Activated gamma-delta T cell (primary cell): ENCODE data around the gene CLPTM1.
"Not testable (repeated sequence)": the region's sequence is repeated elsewhere in the genome, so short reads cannot be mapped to it uniquely, and the experiment has no call there.

Source experiments
- DNase-seq: peaks from one replicate; lab custom pipeline; 2025; lab: John Stamatoyannopoulos, UW

The CLPTM1 gene

DNA sequence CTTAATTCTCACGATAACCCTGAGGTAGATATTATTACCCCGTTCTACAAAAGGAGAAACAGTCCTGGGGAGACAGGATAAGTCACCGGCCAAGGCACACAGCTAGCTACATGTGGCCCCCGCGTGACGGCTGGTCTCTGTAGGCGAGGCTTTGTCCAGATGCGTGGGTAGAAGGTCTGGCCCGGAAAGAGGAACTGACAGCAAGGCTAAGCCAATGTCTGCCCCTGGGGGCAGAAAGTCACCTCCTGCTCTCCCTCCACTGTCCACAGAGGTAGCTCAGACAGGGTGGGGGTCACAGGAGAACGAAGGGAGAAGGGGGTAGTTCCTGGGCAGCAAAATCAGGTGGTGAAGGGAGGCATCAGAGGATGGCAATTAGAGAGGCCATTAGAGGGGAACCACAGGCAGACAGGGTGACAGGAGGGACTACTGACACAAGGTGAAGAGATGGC, 11.4 kb upstream of the CLPTM1 start:
- no peak for DNase-seq

DNA sequence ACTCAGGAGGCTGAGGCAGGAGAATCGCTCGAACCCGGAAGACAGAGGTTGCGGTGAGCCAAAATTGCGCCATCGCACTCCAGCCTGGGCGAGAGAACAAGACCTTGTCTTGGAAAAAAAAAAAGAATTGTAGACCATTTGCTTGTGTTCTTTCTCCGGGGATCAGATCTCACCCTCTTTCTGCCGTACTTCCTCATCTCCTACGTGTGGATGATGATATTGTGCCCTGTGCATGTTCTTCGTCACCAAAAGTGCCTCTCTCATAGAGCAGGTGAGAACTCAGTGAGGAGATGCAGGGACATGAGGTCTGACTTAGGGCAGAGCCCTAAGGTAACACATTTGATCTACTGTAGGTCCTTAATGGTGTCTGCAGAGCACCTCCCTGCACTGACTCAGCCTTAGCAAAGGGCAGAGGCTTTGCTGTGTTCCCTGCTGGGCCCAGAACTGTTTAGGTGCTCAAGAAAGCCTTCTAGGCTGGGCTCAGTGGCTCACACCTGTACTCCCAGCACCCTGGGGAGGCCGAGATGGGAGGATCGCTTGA, 8.1 kb upstream of the CLPTM1 start:
- DNase-seq = no peak

DNA sequence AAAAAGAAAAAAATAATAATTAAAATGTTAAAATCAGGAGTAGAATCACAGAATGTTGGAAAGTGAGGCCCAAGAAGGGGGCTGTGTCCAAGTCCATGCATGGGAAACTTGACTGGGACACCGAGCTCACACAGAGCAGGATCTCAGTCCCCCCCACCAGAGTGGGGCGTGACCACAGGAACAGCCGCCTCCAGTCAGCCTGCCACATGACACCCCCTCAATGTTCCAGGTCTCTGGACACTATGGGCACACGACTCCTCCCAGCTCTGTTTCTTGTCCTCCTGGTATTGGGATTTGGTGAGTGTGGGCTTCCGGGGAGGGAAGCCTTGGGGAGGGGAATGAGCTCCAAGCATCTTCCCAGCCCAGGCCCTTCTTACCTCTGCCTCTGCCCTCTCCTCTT, 6.9 kb upstream of the CLPTM1 start:
- DNase-seq = no peak

DNA sequence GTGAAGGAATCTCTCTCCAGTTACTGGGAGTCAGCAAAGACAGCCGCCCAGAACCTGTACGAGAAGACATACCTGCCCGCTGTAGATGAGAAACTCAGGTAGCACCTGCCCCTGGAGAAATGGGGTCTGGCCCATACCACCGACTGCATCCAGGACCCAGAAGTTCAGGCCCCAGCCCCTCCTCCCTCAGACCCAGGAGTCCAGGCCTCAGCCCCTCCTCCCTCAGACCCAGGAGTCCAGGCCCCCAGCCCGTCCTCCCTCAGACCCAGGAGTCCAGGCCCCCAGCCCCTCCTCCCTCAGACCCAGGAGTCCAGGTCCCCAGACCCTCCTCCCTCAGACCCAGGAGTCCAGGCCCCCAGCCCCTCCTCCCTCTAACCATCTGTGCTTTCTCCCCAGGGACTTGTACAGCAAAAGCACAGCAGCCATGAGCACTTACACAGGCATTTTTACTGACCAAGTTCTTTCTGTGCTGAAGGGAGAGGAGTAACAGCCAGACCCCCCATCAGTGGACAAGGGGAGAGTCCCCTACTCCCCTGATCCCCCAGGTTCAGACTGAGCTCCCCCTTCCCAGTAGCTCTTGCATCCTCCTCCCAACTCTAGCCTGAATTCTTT, 6.3 kb upstream of the CLPTM1 start:
- DNase-seq = no peak

DNA sequence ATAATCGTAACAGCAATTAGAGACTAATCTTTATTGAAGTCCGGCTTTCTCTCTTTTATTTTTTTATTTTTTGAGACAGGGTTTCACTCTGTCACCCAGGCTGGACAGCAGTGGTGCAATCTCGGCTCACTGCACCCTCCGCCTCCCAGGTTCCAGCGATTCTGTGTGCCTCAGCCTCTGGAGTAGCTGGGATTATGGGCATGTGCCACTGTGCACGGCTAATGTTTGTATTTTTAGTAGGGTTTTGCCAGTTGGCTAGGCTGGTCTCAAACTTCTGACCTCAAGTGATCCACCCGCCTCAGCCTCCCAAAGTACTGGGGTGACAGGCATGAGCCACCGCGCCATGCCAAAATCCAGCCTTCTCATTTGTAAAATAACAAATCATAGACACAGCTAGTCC, 5.6 kb upstream of the CLPTM1 start:
- DNase-seq = no peak

DNA sequence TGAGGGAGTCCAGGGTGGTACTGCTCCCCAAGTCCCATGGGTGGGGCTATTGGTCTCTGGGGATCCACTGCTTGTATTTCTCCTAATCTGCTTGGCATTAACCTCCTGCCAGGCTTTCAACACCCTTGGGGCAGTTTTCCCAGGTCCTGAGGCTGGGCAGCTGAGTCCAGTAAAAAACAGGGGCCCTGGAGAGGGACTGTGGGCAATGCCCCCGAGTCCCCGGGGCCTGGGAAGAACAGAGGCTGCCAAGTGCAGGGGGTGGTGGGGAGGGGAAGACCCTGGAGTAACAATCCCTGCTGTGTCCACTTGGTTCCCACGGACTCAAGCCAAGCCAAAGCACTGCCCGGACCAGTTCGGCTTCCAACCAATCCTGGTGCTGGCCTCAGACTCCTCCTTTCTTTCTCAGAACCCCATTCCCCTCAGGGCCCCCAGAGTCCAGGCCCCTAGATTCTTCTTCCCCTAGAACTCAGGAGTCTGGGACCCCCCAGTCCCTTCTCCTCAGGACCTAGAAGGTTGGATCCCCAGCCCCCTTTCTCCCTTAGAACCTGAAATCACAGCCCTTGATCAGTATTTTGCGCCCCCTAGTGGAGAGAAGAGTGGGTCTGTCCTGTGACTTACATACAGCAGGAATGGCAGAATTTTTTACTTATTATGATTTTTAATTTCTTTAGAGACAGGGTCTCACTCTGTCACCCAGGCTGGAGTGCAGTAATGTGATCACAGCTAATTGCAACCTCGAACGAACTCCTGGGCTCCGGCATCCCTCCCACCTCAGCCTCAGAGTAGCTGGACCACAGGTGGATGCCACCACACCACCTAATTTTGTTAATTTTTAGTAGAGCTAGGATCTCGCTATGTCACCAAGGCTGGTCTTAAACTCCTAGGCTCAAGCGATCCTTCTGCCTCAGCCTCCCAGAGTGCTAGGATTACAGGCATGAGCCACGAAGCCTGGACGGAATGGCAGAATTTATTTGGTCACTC, 3.7 kb upstream of the CLPTM1 start:
- no peak for DNase-seq

DNA sequence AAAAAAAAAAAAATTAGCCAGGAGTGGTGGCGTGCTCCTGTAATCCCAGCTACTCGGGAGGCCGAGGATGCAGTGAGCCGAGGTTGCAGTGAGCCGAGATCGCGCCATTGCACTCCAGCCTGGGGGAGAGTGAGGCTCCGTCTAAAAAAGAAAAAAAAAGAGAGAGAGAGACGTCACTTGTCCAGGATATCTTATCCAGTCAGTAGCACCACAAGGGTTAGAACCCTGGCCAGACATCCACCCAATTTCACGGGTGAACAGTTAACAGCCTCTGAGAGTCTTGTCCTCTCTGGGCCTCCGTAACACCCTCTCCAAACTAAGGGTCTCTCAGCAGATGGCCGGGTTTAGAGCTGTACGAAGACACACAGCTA, 917 bp upstream of the CLPTM1 start:
- no peak for DNase-seq

DNA sequence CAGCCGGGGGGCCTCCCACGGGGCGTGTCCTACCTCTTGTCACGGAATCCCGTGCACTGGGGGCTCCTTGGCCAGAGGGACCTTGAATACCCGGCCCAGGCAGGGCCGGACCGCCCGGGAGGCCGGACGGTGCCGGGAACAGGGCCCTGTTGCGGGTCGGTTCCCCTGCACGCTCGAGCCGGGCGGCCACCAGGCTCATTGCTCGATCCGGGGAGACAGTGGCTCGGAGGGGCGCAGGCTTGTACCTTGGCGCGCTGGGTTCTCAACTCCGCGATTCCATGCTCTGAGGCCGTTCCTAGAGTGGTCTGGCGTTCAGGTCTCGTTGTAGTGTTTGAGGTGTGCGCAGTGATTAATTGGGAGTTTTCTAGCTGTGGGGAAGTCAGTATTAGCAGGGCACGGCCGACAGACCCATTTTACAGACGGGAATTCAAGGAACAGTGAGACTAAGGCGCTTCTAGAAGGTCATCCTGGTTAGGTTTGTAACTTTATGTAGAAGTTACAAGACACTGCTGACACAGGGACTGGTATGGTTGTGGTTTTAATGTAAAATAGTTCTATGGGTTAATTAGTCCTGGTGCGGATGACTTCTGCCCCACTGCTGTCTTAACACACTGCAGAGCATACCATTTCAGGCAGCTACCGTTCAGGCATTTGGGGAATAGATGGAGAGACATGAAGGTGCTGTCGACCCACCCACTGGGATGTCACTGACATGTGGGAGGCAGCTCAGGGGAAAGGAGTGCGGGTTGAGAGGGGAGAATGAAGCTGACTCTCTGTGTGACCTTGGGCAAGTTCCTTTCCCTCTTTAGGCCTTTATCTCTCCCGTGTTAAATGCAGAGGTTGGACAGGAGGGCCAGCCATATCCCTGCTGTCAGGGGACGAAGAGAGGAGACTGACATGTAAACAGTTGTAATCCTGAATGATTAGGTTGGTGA, 592 bp downstream of the CLPTM1 start:
- no peak for DNase-seq

DNA sequence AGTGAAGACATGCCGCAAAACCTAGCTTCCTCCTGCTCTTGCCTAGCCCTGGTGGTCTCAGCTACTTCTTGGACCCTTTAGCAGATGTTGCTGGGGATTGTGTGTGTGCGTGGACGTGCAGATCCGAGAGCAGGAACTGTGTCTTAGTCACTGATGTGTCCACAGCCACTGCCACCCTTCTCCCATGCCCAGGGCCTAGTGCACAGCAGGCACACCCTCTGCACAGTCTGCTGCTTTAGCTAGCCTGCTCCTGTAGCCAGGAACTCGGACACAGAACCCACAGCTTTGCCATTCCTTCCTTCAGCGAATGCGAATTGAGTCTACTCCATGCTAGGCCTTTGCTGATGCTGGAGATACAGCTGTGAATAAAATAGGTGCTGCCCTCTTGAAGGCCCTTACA, 2.3 kb downstream of the CLPTM1 start:
- DNase-seq = no peak

DNA sequence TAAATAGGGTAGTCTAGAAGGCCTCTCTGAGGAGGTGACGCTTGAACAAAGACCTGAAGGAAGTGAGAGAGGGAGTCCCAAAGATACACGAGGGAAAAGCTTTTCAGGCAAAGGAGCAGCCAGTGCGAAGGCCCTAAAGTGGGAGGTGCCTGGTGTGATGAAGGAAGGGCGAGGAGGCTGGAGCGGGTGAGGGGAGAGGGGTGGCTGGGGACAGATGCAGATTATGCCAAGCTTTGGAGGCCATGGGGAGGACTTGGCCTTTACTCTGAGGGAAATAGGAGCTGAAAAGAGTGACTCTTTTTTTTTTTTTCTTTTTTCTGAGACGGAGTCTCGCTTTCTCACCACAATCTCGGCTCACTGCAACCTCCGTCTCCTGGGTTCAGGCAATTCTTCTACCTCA, 2.9 kb downstream of the CLPTM1 start:
- DNase-seq = no peak

DNA sequence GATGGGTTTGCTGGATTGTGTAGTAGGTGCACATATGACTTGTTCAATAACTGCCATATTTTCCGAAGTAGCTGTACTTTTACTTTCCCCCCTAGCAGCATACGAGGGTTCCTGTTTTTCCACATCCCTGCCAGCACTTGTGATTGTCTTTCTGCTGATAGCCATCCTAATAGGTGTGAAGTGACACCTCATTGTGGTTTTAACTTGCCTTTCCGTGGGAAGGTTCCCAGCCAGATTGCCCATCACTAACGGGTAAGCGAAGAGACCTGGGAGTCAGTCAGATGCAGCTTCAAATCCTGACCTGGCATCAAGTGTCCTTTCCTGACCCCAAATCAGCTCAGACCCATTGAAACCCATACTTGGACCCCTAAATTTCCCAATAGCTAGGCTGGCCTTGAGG, 4.5 kb downstream of the CLPTM1 start:
- no peak for DNase-seq

DNA sequence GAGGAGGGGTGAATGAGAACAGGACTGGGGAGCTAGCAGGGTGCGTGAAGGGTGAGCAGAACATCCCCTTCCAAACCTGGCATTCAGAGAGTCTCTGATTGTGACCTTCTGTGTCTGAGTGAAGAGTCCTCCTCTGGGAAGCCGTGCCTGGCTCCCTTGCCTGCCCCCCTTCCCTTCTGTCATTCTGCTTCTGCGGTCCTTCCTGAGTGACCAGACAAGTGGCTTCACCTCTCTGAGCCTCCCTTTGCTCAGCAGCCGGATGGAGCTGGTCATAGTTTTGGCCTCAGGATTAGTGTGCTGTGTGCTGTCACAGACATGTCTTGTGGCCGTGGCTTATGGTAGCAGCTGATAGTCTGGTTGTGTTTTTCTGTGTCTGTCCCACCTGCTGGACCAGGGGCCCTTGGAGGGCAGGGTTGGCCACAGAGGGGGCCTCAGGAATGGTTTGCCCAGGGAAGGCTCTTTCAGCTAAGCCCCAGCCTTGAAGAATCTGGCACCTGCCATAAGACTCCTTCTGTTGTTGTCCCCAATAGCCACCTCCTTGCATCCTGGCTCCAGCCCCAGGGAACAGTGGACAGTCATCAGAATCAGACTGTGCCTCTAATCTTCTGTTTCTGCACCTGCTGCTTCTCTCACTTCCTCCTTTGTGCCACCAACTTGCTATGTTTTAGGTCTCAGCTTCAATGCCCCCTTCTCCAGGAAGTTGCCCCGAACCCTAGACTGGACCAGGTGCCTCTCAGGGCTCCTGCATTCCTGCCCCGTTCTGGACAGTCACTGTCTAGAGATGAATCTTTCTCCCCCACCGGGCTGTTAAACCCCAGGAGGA, 5.9 kb downstream of the CLPTM1 start:
- DNase-seq = no peak

DNA sequence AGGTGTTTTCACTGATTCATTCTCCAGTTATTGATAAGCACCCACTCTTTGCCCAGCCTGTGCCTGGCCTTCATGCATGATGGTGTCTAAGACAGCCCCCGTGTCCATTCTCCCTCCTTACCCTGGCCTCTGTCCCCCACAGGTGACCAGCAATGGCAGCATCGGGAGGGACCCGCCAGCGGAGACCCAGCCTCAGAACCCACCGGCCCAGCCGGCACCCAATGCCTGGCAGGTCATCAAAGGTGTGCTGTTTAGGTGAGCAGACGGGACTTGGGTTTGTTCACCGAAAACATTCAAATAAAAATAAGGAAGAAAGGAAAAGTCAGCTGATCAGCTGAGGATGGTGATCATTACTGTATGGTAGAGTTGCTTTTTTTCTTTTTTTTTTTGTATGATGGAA, 6.6 kb downstream of the CLPTM1 start:
- no peak for DNase-seq

DNA sequence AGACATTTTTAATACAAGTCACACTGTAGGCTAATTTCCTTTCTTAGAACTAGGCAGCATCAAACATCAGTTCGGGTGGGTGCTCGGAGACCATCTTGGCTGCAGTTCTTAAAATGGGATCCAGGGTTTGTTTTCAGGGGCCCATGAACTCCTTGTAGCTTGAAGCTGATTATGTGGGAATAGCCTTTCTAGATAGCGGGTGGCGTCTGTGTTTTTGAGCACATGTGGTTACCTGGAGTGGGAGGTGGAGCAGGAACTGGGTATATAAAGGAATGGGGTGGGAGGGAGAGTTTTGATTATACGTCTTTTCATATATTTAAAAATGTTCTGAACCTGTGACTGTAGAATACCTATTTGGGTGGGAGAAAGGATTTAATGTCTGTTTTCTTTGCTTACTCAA, 12.9 kb downstream of the CLPTM1 start:
- DNase-seq = no peak

DNA sequence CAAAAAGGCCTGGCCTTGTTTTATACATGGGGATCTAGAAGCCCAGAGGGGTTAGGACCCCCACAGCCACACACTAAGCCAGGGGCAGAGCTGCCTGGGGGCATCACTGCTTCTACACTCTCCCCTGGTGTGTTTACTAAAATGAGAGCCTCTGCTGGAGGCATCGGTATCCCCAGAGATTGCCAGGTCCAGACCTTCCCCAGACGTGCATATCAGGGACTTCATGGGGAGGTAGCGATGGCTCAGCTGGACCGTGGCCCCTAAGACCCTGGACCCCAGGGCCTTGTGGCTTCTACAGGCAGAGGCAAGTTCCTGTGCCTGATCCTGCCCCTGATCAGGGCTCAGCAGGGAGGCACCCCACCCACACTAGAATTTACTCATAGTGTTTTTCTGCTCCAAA, 13.5 kb downstream of the CLPTM1 start:
- no peak for DNase-seq

DNA sequence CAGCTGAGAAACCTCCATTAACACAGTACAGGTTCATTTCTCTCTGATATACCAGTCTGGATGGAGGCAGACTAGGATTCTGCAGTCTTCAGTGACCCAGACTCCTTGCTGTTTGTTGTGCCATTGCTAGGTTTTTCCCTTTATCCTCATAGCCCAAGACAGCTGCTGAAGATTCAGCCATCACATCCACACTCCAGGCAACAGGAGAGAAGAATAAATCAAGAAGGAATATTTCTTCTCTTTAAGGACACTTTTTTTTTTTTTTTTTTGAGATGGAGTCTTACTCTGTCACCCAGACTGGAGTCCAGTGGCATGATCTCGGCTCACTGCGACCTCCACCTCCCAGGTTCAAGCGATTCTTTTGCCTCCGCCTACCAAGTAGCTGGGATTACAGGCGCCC, 14.3 kb downstream of the CLPTM1 start:
- DNase-seq = no peak

DNA sequence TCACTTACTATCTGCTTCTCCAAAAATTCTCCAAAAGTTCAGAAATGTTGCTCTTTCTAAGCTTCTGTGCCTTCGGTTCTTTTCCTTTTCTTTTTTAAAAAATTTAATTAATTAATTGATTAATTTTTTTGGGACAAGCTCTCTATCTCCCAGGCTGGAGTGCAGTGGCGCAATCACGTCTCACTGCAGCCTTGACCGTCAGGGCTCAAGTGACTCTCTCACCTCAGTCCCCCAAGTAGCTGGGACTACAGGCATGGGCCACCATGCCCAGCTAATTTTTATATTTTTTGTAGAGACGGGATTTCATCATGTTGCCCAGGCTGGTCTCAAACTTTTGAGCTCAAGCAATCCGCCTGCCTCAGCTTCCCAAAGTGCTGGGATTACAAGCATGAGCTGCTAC, 16.3 kb downstream of the CLPTM1 start:
- DNase-seq = not testable (repeated sequence)

DNA sequence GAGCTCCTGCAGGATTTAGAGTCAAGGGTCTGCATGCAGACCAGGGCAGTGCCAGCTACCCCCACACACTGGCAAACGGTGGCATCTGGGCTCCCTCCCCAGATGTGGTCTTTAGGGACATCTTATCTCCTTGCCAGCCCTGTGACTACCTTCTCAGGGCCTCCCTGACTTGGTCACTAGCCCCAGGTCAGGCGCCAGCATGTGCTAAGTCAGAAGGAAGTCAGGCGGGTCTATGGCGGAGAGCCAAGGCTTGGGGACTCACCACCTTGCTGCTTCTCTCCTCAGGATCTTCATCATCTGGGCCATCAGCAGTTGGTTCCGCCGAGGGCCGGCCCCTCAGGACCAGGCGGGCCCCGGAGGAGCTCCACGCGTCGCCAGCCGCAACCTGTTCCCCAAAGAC, 17.6 kb downstream of the CLPTM1 start:
- no peak for DNase-seq

DNA sequence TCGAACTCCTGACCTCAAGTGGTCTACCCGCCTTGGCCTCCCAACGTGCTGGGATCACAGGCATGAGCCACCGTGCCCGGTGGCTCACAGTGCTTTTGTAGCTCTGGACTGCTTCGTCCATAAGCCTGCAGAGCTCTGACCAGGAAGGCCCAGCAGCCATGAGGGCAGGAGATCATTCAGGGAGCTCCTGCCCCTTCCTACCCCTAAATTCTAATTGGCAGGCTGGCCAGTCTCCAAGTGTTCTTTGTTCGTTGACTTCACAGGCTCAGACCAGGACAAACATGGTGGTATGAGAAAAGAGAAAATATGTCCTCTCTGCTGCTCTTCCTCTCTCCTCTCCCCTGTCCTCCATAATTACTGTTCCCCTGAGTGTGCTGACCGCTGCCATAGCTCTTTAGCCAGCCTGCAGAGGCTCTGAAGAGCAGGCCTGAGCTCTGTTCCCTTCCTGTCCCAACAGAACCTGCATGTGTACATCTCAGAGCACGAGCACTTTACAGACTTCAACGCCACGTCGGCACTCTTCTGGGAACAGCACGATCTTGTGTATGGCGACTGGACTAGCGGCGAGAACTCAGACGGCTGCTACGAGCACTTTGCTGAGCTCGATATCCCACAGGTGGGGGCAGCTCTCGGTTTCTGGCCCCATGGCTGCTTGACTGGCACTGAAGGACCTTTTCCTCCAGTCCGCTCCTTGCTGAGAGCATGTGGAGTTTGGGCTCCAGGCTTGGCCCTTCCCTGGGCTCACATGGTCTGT, 19.0 kb downstream of the CLPTM1 start:
- DNase-seq = no peak

DNA sequence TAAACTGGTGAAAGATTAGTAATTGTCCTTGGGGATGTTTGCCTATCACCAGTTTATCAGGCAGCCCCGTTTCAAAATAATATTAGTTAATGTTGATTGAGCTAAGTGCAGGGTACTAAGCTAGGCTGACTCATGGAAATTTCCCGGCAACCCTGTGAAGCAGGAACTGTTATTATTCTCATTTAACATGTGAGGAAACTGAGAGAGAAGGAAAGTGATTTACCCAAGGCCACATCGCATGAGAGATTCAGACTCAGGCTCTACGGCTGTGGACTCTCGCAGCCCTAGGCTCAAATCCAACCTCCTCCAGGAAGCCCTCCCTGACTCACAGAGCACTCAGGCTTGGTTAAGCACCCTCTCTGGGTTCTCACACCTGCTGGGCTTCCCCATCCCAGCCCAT, 19.7 kb downstream of the CLPTM1 start:
- DNase-seq = no peak
